HG02642 (cell line): ENCODE results near the gene NXPE4.
"Not testable (repeated sequence)": the region's sequence is repeated elsewhere in the genome, so short reads cannot be mapped to it uniquely, and the experiment has no call there.

Source experiments
- ATAC-seq: cut with Tn5 transposase; IDR thresholded peaks from one replicate; pipeline ENCODE4 v1.9.1; 2021; ENCODE audit warnings: mild to moderate bottlenecking; ENCODE audit not compliant: unreplicated experiment, poor library complexity

Gene NXPE4

DNA sequence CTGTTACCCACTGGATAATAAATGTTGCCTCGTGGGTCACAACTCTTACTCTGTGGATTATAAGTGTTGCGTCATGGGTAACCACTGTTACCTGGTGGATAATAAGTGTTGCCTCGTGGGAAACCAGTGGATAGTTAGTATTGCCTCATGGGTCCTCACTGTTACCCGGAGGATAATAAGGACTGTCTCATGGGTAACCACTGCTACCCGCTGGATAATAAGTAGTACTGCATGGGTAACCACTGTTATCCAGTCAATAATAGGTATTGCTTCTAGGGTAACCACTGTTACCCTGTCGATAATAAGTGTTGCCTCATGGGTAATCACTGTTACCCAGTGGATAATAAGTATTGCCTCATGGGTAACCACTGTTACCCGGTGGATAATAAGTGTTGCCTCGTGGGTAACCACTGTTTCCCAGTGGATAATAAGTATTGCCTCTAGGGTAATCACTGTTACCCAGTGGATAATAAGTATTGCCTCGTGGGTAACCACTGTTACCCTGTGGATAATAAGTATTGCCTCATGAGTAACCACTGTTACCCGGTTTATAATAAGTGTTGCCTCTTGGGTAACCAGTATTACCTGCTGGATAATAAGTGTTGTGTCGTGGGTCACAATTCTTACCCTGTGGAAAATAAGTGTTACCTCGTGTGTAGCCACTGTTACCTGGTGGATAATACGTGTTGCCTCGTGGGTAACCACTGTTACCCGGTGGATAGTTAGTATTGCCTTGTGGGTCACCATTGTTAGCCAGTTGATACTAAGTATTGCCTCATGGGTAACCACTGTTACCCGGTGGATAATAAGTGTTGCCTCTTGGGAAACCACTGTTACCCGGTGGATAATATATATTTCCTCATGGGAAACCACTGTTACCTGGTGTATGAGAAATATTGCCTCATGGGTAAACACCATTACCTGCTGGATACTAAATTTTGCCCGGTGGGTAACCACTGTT lies 15.7 kb upstream of the NXPE4 start:
- ATAC-seq: no peak

DNA sequence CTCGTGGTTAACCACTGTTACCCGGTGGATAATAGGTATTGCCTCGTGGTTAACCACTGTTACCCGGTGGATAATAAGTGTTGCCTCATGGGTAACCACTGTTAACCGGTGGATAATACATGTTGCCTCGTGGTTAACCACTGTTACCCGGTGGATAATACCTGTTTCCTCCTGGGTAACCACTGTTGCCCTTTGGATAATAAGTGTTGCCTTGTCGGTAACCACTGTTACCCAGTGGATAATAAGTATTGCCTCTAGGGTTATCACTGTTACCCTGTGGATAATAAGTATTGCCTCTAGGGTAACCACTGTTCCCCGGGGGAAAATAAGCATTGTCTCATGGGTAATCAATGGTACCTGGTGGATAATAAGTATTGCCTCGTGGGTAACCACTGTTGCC lies 15.0 kb upstream of the NXPE4 start:
- ATAC-seq: no peak

DNA sequence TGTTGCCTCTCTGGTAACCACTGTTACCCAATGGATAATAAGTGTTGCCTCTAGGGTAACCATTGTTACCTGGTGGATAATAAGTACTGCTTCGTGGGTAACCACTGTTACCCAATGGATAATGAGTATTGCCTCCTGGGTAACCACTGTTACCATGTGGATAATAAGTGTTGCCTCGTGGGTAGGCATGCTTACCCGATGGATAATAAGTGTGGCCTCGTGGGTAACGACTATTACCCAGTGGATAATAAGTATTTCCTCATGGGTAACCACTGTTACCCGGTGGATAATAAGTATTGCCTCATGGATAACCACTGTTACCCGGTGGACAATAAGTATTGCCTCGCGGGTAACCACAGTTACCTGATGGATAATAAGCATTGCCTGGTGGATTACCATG lies 13.8 kb upstream of the NXPE4 start:
- ATAC-seq: no peak

DNA sequence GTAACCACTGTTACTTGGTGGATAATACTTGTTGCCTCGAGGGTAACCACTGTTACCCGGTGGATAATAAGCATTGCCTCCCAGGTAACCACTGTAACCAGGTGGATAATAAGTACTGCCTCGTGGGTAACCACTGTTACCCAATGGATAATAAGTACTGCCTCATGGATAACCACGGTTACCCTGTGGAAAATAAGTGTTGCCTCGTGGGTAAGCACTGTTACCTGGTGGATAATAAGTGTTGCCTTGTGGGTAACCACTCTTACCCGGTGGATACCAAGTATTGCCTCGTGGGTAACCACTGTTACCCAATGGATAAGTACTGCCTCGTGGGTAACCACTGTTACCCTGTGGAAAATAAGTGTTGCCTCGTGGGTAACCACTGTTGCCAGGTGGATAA lies 13.0 kb upstream of the NXPE4 start:
- ATAC-seq: not testable (repeated sequence)

DNA sequence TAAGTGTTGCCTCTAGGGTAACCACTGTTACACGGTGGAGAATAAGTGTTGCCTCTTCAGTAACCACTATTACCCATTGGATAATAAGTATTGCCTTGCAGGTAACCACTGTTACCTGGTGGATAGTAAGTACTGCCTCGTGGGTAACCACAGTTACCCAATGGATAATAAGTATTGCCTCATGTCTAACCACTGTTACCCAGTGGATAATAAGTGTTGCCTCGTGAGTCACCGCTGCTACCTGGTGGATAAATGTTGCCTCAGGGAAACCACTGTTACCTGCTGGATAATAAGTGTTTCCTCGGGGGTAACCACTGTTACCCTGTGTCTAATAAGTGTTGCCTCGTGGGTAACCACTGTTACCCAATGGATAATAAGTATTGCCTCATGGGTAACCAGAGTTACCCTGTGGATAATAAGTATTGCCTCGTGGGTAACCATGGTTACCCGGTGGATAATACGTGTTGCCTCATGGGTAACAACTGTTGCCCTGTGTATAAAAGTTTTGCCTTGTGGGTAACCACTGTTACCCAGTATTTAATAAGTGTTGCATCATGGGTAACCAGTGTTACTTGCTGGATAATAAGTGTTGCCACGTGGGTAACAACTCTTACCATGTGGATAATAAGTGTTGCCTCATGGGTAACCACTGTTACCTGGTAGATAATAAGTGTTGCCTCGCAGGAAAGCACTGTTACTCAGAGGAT lies 12.3 kb upstream of the NXPE4 start:
- ATAC-seq: no peak

DNA sequence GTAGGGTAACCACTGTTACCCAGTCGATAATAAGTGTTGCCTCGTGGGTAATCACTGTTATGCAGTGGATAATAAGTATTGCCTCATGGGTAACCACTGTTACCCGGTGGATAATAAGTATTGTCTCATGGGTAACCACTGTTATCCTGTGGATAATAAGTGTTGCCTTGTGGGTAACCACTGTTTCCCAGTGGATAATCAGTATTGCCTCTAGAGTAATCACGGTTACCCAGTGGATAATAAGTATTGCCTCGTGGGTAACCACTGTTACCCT lies 11.2 kb upstream of the NXPE4 start:
- not testable (repeated sequence) for ATAC-seq

DNA sequence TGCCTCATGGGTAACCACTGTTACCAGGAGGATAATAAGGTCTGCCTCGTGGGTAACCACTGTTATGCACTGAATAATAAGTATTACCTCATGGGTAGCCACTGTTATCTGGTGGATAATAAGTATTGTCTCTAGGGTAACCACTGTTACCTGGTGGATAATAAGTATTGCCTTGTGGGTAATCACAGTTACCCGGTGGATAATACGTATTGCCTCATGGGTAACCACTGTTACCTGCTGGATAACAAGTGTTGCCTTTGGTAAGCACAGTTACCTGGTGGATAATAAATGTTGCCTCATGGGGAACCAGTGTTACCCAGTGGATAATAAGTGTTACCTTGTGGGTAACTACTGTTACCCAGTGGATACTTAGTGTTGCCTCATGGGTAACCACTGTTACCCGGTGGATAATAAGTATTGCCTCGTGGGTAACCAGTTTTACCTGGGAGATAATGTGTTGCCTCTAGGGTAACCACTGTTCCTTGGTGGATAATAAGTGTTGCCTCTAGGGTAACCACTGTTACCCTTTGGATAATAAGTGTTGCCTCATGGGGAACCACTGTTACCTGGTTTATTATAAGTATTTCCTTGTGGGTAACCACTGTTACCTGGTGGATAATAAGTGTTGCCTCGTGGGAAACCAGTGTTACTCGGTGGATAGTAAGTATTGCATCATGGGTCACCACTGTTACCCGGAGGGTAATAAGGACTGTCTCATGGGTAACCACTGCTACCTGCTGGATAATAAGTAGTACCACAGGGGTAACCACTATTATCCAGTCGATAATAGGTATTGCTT lies 10.6 kb upstream of the NXPE4 start:
- ATAC-seq: no peak

DNA sequence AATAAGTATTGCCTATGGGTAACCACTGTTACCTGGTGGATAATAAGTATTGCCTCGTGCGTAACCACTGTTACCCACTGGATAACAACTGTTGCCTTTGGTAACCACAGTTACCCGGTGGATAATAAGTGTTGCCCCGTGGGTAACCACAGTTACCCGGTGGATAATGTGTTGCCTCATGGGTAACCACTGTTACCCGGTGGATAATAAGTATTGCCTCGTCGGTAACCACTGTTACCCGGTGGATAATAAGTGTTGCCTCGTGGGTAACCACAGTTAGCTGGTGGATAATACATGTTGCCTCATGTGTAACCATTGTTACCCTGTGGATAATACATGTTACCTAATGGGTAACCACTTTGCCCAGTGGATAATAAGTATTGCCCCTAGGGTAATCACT lies 9.8 kb upstream of the NXPE4 start:
- no peak for ATAC-seq

DNA sequence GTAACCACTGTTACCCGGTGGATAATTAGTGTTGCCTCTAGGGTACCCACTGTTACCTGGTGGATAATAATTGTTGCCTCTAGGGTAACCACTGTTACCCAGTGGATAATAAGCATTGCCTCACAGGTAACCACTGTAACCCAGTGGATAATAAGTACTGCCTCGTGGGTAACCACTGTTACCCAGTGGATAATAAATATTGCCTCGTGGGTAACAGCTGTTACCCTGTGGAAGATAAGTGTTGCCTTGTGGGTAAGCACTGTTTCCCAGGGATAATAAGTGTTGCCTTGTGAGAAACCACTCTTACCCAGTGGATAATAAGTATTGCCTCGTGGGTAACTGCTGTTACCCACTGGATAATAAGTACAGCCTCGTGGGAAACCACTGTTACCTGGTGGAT lies 9.3 kb upstream of the NXPE4 start:
- ATAC-seq: no peak

DNA sequence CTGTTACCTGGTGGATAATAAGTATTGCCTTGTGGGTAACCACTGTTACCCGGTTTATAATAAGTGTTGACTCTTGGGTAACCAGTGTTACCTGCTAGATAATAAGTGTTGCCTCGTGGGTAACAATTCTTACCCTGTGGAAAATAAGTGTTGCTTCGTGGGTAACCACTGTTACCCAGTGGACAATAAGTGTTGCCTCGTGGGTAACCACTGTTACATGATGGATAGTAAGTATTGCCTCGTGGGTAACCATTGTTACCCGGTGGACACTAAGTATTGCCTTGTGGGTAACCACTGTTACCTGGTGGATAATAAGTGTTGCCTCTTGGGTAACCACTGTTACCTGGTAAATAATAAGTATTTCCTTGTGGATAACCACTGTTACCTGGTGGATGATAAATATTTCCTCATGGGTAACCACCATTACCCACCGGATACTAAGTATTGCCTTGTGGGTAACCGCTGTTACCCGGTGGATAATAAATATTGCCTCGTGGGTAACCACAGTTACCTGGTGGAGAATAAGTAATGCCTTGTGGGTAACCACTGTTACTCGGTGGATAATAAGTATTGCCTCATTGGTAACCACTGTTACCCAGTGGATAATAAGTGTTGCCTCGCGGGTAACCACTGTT lies 8.7 kb upstream of the NXPE4 start:
- ATAC-seq: no peak

DNA sequence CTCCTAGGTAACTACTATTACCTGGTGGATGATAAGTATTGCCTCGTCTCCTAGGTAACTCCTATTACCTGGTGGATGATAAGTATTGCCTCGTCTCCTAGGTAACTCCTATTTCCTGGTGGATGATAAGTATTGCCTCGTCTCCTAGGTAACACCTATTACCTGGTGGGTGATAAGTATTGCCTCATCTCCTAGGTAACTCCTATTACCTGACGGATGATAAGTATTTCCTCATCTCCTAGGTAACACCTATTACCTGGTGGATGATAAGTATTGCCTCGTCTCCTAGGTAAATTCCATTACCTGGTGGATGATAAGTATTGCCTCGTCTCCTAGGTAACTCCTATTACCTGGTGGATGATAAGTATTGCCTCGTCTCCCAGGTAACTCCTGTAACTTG lies 7.6 kb upstream of the NXPE4 start:
- not testable (repeated sequence) for ATAC-seq

DNA sequence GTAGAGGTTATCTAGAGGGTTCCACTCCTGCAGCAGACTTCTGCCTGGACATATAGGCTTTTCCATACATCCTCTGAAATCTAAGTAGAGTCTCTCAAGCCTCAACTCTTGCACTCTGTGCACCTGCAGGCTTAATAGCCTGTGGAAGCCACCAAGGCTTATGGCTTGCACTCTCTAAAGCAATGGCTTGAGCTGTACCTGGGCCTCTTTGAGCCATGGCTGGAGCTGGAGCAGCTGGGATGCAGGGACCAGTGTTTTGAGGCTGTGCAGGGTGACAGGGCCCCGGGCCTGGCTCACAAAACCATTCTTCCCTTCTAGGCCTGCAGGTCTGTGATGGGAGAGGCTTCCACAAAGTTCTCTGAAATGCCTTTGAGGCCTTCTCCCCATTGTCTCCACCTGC lies 2.9 kb upstream of the NXPE4 start:
- no peak for ATAC-seq

DNA sequence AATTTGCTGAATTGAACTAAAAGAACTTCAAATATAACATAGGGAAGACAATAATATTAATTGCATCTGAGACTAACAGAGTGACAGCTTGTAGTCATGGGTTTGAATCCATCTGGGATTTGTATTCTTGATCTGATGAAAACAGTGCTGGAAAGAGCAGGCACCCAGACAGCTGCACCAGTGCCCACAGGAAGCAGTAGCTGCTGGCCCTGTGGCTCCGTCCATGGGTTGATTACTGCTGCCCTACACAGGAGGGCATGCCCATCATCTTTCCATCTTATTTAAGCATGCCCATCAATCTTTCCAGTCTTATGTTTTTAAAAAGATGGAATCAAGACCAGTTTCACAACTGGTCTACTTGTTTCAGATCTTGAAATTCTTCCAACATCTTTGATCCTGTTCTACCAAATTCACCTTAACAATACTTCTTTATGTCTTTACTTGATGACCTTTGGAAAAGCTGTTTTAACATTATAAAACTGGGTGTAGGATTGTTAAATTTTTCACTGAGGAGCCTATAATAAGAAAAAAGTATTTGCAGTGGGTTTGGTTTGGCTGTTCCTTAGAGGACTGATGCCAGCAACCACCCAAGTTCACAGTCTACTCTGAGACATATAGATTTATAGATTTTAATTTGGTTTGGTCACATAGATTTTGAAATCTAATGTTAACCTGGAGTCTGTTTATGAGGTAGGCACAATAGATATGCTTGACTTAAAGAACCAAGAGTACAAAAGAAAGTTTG lies 761 bp upstream of the NXPE4 start:
- ATAC-seq: no peak

DNA sequence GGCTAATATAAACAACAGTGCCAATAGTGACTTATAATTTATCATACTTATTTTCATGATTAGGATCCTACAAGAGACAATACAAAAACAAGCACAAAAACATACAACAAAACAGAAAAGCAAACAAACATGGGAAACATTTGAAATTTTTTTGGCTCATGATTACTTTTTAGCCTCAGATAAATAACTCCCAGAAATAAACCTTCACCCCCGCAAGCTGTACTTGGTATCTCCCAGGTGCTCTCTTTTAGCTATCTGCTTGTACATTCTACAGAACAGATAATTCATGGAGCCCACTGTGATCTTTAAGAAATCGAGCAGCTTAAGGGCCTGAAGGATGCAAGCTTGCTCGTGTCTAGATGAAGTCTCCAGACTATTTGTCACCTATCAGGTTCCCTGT lies 883 bp downstream of the NXPE4 start:
- no peak for ATAC-seq

DNA sequence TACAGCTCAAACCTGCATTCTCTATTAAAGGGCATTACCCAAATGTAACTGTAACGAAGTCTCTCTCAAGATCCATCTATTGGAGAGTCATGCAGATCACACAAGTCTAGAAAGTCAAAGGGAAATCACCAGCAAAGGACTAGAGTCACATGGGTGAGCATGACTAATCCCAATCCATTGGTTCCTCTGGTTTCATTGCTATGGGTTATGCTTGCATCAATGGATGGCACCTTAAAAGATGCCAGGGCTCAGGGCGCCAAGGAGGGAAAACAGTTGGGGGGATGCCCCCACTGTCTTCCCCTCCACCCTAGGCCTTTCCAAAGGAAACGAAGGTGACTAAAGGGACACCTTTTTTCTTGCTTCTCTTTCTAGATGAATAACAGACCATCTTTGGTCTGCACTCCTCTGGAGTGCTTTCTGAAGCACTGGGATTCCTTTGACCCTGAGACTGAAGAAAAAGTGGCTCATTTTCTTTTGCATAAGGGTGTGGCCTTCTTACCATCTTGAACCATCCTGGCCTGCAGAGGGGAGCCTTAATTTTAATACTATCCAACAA lies 8.1 kb downstream of the NXPE4 start:
- no peak for ATAC-seq

DNA sequence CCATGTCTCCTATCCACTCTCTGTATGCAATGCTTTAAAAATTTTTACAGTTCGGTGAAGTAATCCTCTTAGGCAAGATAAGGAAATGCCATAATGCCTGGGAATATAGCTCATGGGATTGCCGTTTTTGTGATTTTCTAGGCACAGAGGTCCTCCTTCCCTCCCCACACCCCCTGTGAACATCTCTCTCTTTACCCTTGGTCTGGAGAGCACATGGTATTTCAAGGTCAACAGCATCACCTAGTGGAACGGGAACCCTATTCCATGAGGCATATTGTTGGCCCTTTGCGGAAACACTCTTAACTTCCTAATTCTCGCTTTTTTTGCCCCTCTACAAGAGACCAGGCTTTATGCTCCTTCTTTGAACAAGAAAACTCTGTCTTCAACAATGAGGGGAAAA lies 8.8 kb downstream of the NXPE4 start:
- ATAC-seq: no peak

DNA sequence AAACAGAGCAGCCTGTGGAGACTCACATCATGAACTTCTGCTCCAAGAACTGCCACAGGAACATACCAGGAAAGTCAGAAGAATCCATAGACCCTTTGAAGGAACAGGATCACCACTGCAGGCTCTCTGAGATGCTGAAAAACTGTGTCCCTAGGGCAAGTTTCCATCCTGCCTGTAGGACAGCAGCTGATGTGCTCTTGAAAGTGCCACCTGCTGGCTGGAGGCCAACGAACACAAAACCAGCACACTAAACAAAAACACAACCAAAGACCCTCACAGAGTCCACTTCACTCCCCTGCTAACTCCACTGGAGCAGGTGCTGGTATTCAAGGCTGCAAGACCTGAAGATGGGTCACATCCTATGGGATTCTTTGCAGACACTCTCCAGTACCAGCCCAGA lies 23.9 kb downstream of the NXPE4 start:
- ATAC-seq: no peak

DNA sequence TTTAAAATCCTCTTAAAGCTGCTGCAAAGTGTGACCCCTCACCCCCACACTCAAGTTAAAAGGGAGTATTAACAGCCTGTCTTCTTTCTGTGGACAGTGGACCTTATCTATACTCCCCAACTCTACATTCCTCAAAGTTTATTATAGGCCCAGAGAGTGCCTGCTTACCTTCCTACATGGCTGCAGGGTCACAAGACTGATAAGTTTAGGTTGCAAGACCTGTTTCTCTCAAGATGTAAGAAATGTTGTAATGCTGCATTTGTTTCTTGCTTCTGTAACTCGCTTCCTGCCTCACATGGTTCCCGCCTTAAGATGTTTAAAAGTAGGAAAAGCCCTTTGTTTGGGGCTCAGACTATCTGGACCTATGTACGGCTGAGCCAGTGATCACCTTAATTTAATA lies 25.8 kb downstream of the NXPE4 start:
- no peak for ATAC-seq

DNA sequence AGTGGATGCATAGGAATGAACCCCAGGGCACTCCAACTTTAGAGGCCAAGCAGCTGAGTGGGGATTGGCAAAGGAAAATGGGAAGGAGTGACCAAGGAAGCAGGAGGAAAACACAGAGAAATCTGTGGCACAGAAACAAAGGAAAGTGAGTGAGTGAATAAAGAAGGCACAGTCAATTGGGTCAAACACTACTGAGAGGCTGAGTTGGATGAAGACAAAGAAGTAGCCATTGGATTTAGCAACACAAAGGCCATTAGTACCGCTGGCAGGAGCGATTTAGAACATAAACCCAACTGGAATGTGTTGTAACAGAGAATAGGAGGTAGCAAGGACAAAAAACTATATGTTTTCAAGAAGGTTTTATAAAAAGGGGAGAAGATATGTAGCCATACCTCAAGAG lies 29.3 kb downstream of the NXPE4 start:
- ATAC-seq: no peak

DNA sequence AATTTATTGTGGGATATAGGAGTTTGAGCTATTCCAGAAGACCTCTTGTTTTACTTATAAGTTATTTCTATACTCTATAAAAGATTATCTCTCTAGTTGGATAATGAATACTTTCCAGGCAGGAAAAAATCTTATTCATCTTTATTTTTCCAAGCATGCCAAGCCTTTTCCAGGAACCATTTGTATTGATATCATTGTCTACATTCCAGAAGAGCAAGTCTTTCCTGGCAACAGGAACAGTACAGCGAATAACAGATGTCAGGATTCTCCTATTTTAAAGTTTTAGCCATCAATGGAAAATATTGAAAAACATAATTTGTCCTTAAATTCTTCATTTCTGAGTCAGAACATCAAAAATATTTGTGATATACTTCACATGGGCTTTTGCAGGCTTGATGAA lies 30.8 kb downstream of the NXPE4 start:
- ATAC-seq: no peak
